Measurements from ENCODE around the gene BLCAP. TPM values are rescaled to one million over a fixed set of nuclear protein-coding genes. Genes with fewer than 3 reads are reported as not detected.

Gene BLCAP
- polyA plus RNA-seq, 3 donors, result 75.9 to 85.8 (median 77.4) TPM

DNA sequence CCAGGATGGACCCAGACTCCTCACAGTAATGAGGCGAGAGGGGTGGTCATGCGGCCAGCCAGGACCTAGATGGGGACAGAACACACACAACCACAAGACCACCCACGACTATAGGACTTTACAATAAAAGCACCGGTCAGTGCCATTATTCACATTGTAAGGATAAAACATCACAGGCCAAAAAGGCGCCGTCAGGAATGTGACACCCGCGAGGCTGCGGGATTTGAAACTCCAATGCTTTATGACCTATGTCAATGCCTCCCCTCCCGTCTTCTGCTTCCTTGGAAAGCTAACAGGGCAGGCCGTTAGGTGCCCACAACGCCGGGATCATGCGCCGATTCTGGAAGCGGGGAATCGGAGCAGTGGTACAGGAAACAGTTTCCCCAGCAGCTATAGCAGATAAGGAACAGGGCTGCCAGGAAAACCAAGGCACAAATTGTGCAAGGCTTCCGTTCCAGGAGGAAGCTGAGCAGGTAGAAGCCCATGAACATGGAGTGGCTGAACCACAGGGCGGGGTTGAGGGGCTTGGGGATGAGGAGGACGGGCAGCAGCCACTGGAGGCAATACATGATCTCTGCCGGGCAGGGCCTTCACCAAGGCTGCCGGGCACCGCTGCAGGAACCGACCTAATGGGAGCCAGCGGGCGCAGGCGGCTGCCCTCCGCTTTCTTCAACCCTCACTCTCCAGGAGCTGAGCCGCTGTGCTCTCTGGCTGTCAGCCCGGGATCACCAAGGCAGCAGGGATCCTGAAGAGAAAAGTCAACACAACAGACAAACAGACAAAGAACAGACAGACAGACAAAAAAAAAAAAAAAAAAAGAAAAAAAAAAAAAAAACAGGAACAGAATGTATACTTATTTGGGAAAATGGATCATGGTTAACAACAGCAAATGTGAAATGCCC is 8.8 kb downstream of the BLCAP start:
- DNase-seq (ENCODE audit: low read depth in 3 of 3, low spot score in 2 of 3), result no peak

DNA sequence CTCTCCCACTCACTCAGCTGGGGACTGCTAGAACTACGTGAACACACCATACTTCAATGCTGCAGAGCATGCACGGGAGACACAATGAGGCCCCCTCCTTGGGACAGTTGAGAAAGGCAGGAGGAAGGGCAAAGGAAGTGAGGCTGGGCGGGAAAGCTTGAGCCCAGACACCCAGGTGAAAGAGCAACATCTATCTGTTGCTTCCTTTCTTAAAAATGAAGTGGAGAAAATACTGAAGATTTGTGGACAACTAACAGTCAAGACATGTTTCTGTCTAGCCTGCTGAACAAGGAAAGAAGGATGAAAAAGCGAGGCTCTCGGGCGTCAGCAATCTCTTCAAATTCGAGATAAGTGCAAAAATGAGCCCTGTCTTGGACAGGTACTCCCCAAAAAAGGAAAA is 9.6 kb downstream of the BLCAP start:
- DNase-seq (ENCODE audit: low read depth in 3 of 3, low spot score in 2 of 3), result no peak

DNA sequence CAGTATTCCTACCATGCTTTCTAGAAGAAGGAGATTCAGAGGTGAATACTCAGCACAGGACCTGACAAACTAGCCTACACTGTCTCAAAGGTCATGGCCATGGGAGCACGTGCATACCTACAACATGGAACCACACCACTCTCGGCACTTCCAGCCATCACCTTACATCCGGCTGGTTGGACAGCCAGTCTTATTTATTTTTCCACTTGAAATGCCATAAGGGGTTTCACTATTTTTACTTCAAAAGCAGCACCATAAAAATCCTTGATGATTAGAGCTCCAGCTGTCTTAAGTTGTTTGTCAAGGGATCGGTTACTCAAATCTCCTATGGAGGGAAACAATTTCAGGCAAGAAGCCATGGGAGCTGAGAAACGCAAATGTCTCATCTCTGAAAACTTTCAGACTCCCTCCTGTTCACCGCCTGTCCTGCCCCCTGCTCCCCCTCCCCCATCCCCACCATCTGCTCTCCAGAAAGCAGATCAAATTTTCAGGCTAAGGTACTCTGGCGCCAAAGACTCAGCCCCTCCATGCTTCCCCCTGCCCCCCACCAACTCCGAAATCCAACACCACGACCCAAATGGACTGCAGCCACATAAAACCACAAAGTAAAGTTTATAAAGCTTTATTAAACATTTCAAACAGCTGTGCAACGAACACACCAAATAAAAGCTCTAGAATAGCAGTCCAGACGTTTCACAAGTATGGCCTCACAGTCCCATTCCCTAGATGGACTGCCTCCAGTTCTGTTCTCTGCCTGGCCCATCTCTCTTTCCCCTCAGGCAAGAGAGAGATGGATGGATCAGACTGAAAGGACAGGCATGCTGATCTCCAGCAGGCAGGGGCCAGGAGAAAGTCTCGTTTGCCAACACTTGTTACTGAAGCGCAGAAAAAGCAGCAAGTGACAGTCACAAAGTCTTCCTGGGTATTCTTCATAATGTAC is 10.6 kb downstream of the BLCAP start:
- no peak for DNase-seq (ENCODE audit: low read depth in 3 of 3, low spot score in 2 of 3)

DNA sequence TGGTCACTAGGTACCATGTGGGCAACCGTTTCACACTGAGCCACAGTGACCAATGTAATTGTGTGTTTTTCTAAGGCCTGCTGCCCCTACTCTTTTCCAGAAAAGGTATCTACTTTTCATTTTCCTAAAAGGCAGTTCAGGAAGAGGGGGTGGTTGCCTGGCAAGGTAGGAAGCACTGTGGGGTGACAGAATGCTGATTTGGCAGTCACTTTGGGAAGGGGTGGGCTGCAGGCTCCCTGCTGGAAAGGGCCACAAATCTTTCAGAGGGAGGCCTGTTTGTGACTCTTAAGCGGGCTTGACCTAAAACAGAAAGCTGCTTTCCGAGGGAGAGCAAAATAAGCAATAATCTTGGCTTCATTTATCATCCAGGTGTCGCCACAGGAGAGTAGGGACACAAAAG is 11.8 kb downstream of the BLCAP start:
- no peak for DNase-seq (ENCODE audit: low read depth in 3 of 3, low spot score in 2 of 3)

DNA sequence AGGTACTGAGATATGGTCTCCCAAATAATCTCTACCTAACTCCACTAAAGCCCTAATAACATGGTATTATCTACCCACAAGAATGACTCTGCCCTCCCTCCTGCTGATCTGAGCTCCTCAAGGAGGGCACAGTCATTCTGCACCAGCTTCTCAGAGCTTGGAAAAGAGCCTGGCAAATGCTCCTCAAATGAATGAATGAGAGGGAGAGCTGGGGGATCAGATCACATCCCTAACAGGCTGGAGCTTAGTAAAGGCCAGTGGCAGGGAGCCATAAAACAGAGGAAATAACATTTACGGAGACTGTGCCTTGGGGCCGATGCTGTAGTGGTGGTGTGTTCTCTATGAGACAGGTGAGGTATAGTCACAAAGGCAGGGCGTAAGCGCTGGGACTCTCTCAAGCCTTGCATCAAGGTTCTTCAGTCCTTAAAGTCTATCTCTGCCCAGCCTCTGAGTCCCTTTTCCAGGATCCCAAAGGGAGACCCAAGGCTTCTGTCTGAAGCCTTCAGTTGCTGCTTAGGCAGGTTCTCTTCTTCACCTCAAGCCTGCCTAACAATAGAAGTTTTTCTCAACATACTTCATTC is 13.8 kb downstream of the BLCAP start:
- no peak for DNase-seq (ENCODE audit: low read depth in 3 of 3, low spot score in 2 of 3)

DNA sequence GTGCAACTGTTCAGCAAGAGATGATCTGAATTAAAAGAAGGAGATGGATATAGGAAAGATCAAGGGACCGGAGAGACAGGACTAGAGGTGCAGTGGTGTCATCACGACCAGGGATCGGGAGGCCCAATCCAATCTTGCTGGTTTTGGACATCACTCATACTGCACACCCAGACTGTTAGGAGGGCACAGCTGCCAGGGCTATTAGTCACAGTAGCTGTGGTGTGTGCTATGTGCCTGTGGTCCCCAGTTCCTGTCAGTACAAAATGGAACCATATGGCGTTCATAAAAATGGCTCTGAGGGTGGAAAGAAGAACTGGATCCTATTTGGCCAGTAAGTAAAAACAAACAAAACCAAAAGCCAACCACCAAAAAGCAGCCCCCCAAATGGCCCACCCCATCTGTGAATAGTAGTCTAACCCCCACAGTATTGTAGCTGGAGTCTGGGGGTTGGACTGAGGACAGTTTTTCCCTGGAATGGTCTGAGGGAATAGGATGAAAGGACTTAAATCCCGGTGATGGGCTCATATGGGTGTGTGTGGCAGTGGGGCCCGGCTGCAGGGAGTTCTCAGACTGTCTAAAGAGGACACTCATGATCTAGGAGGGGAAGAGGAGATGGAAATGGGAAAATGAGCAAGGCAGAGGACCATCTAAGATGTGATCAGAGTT is 15.9 kb downstream of the BLCAP start:
- no peak for DNase-seq (ENCODE audit: low read depth in 3 of 3, low spot score in 2 of 3)

DNA sequence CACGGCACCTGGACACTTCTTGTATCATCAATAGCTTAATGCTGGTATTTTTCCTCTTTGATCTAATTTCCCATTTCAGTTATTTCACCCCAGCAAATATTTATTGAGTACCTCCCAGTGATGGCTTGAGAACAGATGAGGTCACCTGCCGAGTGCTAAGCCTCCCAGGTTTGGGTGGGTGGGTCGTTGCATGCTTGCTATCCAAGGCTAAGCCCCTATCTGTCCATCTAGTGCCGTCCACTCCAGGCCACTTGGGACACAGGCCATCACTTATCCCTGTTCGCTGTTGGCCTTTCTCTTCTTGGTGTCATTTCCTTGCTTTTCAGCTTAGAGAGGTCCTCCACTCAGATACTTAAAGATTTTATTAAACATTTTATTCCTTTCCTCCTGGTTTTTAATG is 17.4 kb downstream of the BLCAP start:
- DNase-seq (ENCODE audit: low read depth in 3 of 3, low spot score in 2 of 3), result no peak

DNA sequence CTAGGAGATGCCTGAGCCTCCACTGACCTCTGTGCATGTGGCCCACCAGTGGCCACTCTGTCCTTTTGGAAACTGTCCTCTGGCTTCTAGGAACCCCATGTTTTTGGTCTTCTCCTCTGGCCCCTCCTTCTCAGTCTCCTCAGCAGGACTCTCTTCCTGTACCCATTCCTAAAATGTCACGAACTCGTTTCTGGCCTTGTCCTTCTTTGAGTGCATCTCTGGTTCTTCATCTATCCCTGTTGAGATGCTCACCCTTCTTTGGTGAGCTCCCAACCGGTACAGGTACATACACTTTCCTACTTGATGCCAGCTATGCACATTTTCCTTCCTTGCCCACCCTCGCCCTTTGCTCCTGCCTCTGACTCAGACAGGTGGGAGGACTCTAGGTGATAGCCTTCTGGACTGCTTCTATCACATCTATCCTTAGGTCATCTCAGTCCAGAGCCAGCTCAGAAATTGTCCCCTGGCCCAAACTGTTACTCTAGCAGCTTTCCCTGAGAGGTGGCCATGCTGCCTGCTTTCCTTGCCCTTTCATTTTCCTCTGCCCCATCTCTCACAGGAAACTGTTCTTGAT is 21.4 kb downstream of the BLCAP start:
- no peak for DNase-seq (ENCODE audit: low read depth in 3 of 3, low spot score in 2 of 3)

DNA sequence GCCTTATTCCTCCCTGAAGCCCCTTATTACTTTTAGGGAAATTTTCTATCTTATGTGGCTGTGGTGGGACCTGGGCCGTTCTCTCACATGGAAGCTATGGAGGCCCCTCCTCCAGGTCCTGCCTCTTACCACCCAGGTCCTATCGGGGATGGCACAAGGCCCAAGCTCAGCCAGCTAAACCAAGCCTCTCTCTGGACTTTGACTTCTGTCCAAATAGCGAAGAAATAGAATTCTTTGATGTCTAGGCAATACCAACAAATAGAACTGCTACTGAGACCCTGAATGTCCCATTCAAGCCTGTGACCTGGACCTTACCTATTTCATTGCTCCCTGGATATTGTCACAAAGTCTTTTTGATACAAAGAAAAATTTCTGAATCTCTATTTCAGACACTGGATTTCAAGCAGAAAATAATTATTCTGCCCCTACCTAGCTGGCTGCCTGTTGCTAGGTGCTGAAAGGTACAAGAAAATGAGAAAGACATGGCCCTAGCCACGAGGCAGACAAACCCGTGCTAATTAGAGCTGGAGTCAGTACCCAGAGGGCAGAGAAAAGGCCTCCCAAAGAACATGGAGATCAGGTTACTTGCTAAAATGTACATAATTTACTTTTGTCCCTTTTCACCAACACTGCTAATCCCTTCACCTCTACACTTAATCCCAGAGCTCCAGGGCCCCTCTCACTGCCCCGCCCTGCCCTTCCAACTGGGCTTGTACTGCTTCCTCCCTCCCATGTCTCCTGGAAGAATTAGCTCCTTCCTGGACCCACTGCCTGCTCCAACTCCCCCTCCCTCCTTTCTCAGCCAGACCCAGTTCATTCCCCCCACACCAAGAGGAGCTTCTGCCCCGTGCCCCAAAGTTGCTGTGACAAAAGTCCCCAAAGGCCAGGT is 22.2 kb downstream of the BLCAP start:
- no peak for DNase-seq (ENCODE audit: low read depth in 3 of 3, low spot score in 2 of 3)

DNA sequence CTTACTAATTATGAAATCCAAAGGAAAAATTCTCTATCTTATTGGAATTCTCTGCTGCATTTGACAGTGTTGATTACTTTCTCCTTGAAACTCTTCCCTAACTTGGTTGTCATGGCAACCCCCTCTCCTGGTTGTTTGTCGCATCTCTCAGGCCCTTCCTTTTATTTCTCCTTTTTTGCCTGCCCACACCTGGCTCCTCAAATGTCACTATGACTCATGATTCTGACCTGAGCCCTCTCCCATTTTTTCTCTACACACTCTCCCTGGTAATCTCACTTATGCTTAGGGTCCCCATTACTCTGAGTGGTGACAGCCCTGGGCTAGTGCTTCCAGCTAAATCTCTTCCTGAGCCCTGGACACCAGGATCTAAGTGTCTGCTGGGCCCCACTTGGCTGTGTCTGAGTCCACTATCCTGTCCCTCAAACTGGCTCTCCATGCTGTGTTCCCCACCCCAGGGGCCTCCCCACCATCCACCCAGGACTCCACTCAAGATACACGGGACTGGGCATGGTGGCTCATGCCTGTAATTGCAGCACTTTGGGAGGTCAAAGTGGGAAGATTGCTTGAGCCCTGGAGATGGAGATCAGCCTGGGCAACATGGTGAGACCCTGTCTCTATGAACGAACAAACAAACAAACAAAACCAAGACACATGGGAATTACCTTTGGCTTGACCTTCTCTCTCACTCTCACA is 23.1 kb downstream of the BLCAP start:
- DNase-seq (ENCODE audit: low read depth in 3 of 3, low spot score in 2 of 3), result no peak

DNA sequence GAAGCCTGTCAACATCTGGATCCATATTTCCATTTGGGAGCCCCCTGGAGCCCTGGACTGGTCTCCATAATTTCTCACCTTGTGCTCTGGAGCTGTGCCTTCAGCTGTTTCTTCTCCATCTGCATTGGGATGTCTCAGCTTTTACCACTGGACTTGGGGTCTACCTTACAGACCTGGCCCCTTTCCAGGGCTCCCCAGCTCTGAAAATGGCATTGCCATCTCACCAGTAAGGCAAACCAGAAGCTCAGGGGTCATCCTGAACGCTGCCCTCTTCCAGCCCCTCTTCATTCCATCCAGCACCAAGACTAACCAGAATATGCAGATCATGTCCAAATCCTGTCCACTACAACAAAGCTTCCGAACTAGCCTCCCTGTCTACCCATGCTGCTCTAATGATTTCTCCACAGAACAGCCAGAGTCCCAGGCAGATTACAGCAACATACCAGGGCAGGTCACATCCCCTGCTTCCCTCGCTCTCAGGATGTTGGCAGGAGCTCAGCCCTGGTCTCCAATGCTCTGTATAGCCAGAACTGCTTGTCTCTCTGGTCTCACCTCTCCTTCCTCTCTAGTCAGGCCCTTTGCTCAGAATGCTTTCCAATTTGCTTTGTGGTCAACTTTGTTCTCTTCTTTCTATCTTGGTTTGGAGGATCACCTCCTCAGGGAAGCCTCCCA is 24.3 kb downstream of the BLCAP start:
- DNase-seq (ENCODE audit: low read depth in 3 of 3, low spot score in 2 of 3), result no peak

DNA sequence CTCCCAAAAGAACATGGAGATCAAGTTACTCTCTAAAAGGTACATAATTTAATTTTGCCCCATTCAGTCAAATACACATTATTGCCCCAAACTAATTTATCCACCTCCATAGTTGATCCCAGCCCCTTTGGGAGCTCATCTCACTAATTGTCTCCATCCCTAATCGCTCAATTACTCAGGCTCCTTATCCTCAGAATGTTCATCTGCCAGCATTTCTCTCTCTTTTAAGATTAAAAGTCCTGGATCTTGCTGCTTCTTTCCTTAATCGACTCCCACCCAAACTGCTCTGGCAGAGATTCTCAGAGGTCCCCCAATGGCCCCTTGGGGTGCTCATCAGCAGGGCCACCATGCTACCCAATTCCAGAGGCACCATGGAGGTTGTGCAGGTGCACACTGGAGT is 25.0 kb downstream of the BLCAP start:
- DNase-seq (ENCODE audit: low read depth in 3 of 3, low spot score in 2 of 3), result no peak

DNA sequence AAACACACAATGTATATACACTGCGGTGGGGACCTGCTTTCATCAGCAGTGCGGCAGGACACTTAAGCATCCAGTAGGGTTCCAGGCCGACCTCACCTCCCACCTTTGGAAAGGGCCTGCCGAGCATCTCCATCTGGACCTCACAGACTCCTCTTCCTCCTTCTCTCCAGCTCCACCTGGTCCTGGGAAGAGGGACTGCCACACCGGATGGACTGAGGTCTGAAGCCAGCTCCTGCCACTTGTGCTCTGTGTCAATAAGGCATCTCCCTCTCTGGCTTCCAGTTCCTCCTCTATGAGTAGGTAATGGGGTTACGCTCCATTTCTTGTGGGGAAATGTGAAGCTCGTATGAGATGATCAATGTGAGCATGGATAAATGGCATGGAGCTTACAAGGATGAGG is 25.7 kb downstream of the BLCAP start:
- no peak for DNase-seq (ENCODE audit: low read depth in 3 of 3, low spot score in 2 of 3)

DNA sequence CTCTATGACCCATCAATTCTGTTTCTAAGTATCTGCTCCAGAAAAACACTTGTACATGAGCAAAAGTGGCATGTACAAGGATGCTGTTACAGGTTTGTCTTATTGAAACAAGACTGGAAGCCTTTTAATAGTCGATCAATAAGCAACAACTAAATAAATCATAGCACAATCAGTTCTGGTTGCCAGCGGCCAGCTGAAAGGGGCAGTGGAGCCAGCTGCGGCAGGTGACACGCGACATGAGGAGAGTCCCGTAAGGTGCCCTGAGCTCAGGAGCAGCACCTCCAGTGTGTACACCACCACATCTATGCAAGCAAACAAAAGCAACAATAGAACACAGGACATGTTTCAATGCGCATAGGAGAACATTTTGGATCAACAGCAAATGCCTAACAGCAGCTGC is 27.4 kb downstream of the BLCAP start:
- no peak for DNase-seq (ENCODE audit: low read depth in 3 of 3, low spot score in 2 of 3)

DNA sequence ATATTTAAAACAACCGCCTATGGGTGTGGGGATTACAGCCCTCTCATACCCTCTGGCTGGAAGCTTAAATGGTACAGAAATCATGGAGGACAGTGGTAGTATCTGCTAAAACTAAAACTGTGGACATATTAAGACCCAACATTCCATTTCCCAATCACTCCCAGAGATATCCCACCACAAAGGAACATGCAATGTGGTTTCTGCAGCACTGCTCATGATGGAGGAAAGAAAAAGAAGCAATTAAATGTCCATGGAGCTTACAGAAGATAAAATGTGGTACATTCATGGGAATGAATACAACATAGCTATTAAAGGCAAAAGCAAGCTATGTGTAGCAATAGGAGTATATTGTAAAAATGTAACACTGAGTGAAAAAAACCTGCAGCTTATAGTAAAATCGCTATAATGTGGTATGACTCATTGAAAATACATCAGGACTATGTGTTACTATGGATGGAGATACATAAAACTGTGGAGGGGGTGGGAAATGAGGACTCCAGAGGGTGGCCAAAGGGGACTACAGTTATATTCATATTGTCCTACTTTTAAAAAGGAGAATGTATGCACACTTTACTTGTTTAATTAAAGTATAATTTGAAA is 29.5 kb downstream of the BLCAP start:
- no peak for DNase-seq (ENCODE audit: low read depth in 3 of 3, low spot score in 2 of 3)

DNA sequence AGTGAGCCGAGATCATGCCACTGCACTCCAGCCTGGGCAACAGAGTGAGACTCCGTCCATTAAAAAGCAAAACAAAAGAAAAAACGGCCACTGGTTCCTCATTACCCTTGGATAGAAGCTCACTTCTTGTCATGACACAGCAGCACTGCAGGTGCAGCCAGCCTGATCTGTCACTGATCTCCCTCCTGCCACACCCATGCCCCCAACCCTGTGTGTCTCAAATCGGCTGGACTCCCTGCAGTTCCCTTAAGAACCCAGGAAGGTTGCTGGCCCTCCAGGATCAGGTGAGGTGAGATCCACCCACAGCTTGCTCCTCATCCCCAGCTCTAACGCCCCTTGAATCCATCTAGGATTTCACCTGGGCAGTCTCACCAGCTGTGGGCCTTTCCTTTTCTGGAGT is 32.9 kb downstream of the BLCAP start:
- DNase-seq (ENCODE audit: low read depth in 3 of 3, low spot score in 2 of 3), result no peak

DNA sequence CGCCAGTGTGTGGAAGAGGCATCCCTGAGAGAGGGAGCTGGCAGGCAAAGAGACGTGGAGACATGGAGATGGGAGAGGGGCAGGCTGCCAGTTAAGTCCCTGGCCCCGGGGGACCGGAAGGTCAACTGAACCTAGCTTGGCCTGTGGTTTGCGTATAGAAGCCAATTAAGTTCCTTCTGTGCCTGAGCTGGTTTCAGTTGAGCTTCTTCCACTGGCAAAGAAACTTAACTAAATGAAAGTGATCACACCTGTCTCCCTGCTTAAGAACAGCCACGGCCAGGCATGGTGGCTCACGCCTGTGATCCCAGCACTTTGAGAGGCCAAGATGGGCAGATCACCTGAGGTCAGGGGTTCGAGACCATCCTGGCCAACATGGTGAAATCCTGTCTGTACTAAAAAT is 33.4 kb downstream of the BLCAP start:
- DNase-seq (ENCODE audit: low read depth in 3 of 3, low spot score in 2 of 3), result no peak

DNA sequence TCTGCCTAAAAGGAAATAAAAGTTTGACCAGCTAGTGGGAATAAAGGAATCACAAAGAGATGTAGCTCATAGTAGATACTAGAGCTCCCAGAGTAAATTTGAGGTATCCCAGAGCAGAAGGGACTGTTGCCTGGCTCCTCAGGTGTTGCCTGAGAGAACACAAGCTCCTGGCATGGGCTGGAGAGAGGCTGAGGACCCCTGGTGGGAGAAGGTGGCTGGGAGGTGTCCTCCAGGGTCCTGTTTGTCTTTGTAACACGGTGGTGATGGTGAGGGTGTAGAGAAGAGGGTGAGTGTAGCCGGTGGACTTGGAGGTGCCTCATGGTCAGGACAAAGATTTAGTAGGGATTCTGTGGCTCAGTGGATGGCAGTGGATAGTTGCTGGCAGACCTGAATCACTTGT is 34.7 kb downstream of the BLCAP start:
- no peak for DNase-seq (ENCODE audit: low read depth in 3 of 3, low spot score in 2 of 3)
